Body of pancreas (tissue), 4 donors: ENCODE measurements around the gene G6PC3. TPM values are rescaled to one million over a fixed set of nuclear protein-coding genes. Genes with fewer than 3 reads are reported as not detected.

Source experiments
- ATAC-seq: fragments of 150-250 bp; one replicate; pipeline ENCODE4 v1.9.1; 2016
- DNase-seq, 4 donors: peaks; one replicate each; pipeline ENCODE4 v3.0.0-alpha.2; 2019
- H3K27ac ChIP-seq, 4 donors: fragments of 200-600 bp; sonication (generic); 1 replicate in 3 of 4; 2 replicates in 1 of 4; pipeline versions ENCODE4 v1.5.1 to v1.6.1; 2016 to 2019; ENCODE audit warnings: mild to moderate bottlenecking in 1 of 4, mixed read lengths in 1 of 4, moderate library complexity in 1 of 4
- H3K27me3 ChIP-seq, 2 donors: fragments of 200-600 bp; sonication (generic); one replicate each; pipeline ENCODE4 v1.6.0; 2016; ENCODE audit warnings: mild to moderate bottlenecking in 1 of 2
- H3K36me3 ChIP-seq, 2 donors: fragments of 200-600 bp; sonication (generic); replicated peaks in 1 of 2; 2 replicates each; pipeline ENCODE4 v1.5.1; 2016; ENCODE audit warnings: low read depth in 2 of 2; ENCODE audit not compliant: insufficient read depth in 1 of 2
- H3K4me1 ChIP-seq: fragments of 200-600 bp; sonication (generic); one replicate; pipeline ENCODE4 v1.6.0; 2016
- H3K4me3 ChIP-seq, 2 donors: fragments of 200-600 bp; sonication (generic); 1 replicate in 1 of 2; 2 replicates in 1 of 2; pipeline ENCODE4 v1.5.1; 2016 to 2019
- H3K9me3 ChIP-seq, 3 donors: fragments of 200-600 bp; sonication (generic); 1 replicate in 2 of 3; 2 replicates in 1 of 3; pipeline ENCODE4 v1.5.1; 2016
- POLR2A ChIP-seq, 3 donors: fragments of 450-650 bp; IDR thresholded peaks; one replicate each; pipeline ENCODE4 v1.6.1; 2016; ENCODE audit warnings: antibody characterized with exemption in 3 of 3, mild to moderate bottlenecking in 2 of 3
- WGBS, 2 donors: methylation state at CpG; one replicate each; pipeline ENCODE4 v1.1.5; 2017; 5-methylcytosine and 5-hydroxymethylcytosine counted together
- intact Hi-C: fragments of 100-400 bp; cut with DNase I; formaldehyde crosslinking; loops from one replicate; pipeline ENCODE4 v1.15.1; 2023
- total RNA-seq, 2 donors: library from RNA; depleted of rRNA; stranded (reverse); fragments of >200 nt; gene quantifications; one replicate each; pipeline ENCODE4 v1.1.0, GENCODE V29; 2016
- TF ChIP-seq, protein P1 (sequence below), 7 experiments: fragments of 450-650 bp in 4 of 7; fragments of 200-600 bp in 3 of 7; sonication (generic) in 3 of 7; IDR thresholded peaks; one replicate each; pipeline ENCODE4 v1.5.1; 2016 to 2019; ENCODE audit warnings: antibody characterized with exemption in 7 of 7

The G6PC3 gene
- total RNA-seq, 2 donors from 2014 or later, result 11.9 to 12.9 TPM

DNA sequence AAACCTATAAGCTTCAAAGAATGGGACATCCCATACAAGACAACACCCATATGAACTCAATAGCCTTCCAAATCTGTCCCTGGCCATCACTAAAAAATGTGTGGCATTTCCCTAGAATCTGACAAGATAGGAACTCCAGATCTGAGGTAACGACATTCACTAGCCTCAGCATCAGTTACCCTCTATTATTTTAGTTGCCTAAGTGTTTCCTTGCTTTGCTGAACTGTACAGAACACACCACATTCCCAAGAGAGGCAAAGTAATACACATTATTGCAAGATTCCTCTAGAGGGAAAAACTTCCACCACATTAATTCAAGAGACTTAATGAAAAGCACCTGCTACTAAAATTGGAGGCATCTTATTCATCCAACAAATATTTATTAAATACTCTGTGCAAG is 9.1 kb upstream of the G6PC3 start:
- TF ChIP-seq POLR2A (IDR thresholded peaks at IDR 0.05), result no peak
- TF ChIP-seq, protein P1, sequence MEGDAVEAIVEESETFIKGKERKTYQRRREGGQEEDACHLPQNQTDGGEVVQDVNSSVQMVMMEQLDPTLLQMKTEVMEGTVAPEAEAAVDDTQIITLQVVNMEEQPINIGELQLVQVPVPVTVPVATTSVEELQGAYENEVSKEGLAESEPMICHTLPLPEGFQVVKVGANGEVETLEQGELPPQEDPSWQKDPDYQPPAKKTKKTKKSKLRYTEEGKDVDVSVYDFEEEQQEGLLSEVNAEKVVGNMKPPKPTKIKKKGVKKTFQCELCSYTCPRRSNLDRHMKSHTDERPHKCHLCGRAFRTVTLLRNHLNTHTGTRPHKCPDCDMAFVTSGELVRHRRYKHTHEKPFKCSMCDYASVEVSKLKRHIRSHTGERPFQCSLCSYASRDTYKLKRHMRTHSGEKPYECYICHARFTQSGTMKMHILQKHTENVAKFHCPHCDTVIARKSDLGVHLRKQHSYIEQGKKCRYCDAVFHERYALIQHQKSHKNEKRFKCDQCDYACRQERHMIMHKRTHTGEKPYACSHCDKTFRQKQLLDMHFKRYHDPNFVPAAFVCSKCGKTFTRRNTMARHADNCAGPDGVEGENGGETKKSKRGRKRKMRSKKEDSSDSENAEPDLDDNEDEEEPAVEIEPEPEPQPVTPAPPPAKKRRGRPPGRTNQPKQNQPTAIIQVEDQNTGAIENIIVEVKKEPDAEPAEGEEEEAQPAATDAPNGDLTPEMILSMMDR (IDR thresholded peaks at IDR 0.05), result no peak
- WGBS, 2 donors, result 83 to 84% methylated on average over 1 of the region's 1 CpG
- peaks cover 31% of the 10 kb centered on the region for H3K4me1 ChIP-seq
- no peaks in the 10 kb centered on the region for H3K9me3 ChIP-seq
- intact Hi-C loops, result no loop called here
- peaks cover 0 to 3% of the 10 kb centered on the region in 2 donors for H3K36me3 ChIP-seq
- H3K27me3 ChIP-seq, result no peaks in the 10 kb centered on the region
- DNase-seq (no peak), ATAC-seq (no peak)
- no peak overlapping the region for H3K4me3 ChIP-seq
- no peak overlapping the region for H3K27ac ChIP-seq

DNA sequence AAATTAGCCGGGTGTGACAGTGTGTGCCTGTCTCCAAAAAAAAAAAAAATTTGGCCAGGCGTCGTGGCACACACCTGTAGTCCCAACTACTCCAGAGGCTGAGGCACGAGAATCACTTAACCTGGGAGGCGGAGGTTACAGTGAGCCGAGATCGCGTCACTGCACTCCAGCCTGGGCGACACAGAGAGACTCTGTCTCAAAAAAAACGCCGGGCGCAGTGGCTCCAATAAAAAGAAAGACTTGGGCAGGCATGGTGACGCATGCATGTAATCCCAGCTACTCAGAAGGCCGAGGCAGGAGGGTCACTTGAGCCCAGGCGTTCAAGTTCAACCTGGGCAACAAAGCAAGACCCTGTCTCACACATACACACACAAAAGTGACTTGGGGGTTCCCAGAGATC is 7.7 kb upstream of the G6PC3 start:
- no peaks in the 10 kb centered on the region for H3K9me3 ChIP-seq
- DNase-seq (no peak), ATAC-seq (no peak)
- peaks cover 42% of the 10 kb centered on the region for H3K4me1 ChIP-seq
- H3K27me3 ChIP-seq, result no peaks in the 10 kb centered on the region
- TF ChIP-seq POLR2A (IDR thresholded peaks at IDR 0.05), result no peak
- TF ChIP-seq, protein P1 (IDR thresholded peaks at IDR 0.05), result no peak
- H3K36me3 ChIP-seq, result peaks cover 0 to 3% of the 10 kb centered on the region in 2 donors
- no peak overlapping the region for H3K27ac ChIP-seq
- intact Hi-C loops, result no loop called here
- 87 to 93% methylated on average over 15 of the region's 15 CpGs for WGBS, 2 donors
- no peak overlapping the region for H3K4me3 ChIP-seq

DNA sequence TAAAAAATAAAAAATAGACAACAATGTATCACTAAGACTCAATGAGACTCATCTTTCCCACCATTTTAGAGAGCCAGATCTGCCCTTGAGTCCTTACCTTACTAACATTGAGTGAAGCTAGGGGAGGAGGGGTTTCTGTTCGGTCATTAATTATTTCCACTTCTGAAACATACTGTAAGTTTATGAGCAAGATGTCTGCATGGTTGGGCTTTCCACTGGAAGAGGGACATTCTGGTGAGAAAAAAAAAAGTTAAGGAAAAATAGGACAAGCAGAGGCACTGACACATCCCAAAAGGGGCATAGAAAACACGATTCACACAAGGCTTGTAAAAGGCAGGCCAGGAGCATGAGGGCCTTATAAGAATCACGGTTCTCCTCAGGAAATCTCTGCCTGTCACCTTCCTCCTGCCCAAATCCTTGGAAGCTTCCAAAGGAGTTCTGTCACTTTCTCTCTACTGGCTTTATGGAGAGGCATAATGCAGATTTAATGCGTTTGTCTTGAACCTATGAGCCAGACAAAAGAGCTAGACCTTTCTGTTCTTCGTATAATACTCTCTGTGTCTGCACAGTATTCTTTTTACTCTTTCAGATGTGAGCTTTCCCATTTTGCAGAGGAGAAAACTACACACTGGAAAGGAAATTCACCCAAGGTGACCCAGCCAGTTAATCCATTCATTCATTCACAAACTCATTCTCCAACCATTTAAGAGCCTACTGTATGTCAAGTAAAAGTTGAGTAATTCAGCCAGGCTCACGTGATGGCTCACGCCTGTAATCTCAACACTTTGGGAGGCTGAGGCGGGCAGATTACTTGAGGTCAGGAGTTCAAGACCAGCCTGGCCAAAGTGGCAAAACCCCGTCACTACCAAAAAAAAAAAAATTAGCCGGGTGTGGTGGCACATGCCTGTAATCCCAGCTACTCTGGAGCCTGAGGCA is 6.6 kb upstream of the G6PC3 start:
- no peak for TF ChIP-seq POLR2A (IDR thresholded peaks at IDR 0.05)
- TF ChIP-seq, protein P1 (IDR thresholded peaks at IDR 0.05), result no peak
- WGBS, 2 donors, result 59 to 61% methylated on average over 10 of the region's 10 CpGs
- no peak for DNase-seq
- H3K9me3 ChIP-seq, result no peaks in the 10 kb centered on the region
- H3K36me3 ChIP-seq, result peaks cover 0 to 3% of the 10 kb centered on the region in 2 donors
- no peak overlapping the region for H3K27ac ChIP-seq
- peaks cover 39% of the 10 kb centered on the region for H3K4me1 ChIP-seq
- H3K27me3 ChIP-seq, result no peaks in the 10 kb centered on the region
- ATAC-seq, result no peak
- intact Hi-C loops, result no loop called here
- no peak overlapping the region for H3K4me3 ChIP-seq

DNA sequence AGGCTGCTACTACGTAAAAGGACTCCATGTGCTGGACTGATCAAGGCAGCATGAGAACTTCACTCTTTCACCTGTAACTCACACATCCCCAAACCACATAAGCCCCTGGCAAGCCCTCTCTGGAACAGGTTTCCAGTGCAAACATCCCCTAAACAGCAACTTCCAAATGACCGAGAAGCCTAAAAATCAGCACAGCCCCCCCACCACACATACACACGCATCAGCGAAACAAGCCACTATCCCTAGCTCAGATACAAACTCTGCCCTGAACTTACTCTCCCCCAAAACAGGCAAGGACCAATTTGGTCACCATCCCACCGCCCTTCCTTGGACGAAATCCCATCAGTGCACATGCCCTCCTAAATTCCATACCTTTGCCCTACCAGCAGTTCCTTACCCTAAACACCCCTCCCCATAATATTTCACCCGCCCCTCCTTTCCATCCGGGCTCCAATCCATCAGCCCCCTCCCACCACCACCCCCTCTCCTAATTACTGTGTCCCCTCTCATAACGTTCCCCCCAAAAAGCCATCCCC is 4.8 kb upstream of the G6PC3 start:
- H3K36me3 ChIP-seq, result peaks cover 0 to 3% of the 10 kb centered on the region in 2 donors
- ATAC-seq, result no peak
- no peak for TF ChIP-seq POLR2A (IDR thresholded peaks at IDR 0.05)
- TF ChIP-seq, protein P1 (IDR thresholded peaks at IDR 0.05), result no peak
- WGBS, 2 donors, result 1 to 3% methylated on average over 9 of the region's 9 CpGs
- H3K9me3 ChIP-seq, result no peaks in the 10 kb centered on the region
- peak overlapping the region; percentile 48 to 74 for H3K4me3 ChIP-seq
- H3K4me1 ChIP-seq, result peaks cover 39% of the 10 kb centered on the region
- DNase-seq, result no peak
- H3K27ac ChIP-seq, result peak overlapping the region; percentile 72 to 97 (median 93)
- intact Hi-C loops, result loop anchor here (5.0 kb wide), 1 partner anchor 52 kb away; no protein-coding TSS in a partner anchor
- H3K27me3 ChIP-seq, result no peaks in the 10 kb centered on the region
